HepG2 (cell line): ENCODE results near the gene BIRC7. TPM values are rescaled to one million over a fixed set of nuclear protein-coding genes. Genes with fewer than 3 reads are reported as not detected.

ENCODE experiments used
- ATAC-seq: fragments of 200-7000 bp; cut with Tn5 transposase; 3 replicates; pipeline ENCODE4 v1.9.1; 2020; ENCODE audit warnings: mild to moderate bottlenecking, moderate library complexity
- BruUV-seq: library from RNA; stranded (reverse); fragments of 400-500 nt; replicated peaks from 2 replicates; lab custom pipeline; 2021; lab: Mats Ljungman, UMichigan
- CTCF ChIA-PET: fragments of 300-600 bp; formaldehyde crosslinking; extraction: SDS; loops from one replicate; lab custom pipeline; 2021; ENCODE audit warnings: low total read pairs, inconsistent platforms, low intra/inter-chr PET ratio; lab: Yijun Ruan, JAX
- POLR2A ChIA-PET: fragments of 350-600 bp; sonication (Branson Sonifier 250); formaldehyde crosslinking; loops from one replicate; lab custom pipeline; 2020; ENCODE audit warnings: antibody characterized with exemption, inconsistent platforms; lab: Yijun Ruan, JAX
- DNase-seq: peaks from one replicate; pipeline ENCODE4 v3.0.0-alpha.2; 2015; ENCODE audit warnings: low spot score
- FAIRE-seq: peaks from 3 replicates; lab custom pipeline; 2011; peaks lifted over from hg19 to GRCh38; lab: Jason Lieb, UNC
- H2AFZ ChIP-seq: one replicate; pipeline ENCODE4 v1.6.1; 2011; ENCODE audit warnings: low read length, inconsistent platforms
- H3K27ac ChIP-seq: fragments of 300-600 bp; 3 replicates; pipeline ENCODE4 v1.8.0; 2011; ENCODE audit warnings: mixed run types, mild to moderate bottlenecking, mixed read lengths, low read length, inconsistent platforms; ENCODE audit not compliant: insufficient read depth; ENCODE audit errors: extremely low read length
- H3K27me3 ChIP-seq, 2 experiments: fragments of 200-600 bp in 1 of 2; 2 replicates in 1 of 2; 3 replicates in 1 of 2; pipeline versions ENCODE4 v1.6.0 to v1.8.0; 2011; ENCODE audit warnings: low read length in 2 of 2, mild to moderate bottlenecking in 2 of 2, moderate library complexity in 2 of 2, inconsistent platforms in 1 of 2; ENCODE audit not compliant: insufficient read depth in 2 of 2, control insufficient read depth in 1 of 2
- H3K36me3 ChIP-seq, 2 experiments: fragments of 200-600 bp in 1 of 2; replicated peaks in 1 of 2; 2 replicates in 1 of 2; 3 replicates in 1 of 2; pipeline versions ENCODE4 v1.5.1 to v1.8.0; 2011; ENCODE audit warnings: low read length in 2 of 2, inconsistent platforms in 1 of 2; ENCODE audit not compliant: insufficient read depth in 2 of 2, control insufficient read depth in 1 of 2
- H3K4me1 ChIP-seq: 2 replicates; pipeline ENCODE4 v1.5.1; 2012; ENCODE audit warnings: low read length, inconsistent platforms; ENCODE audit not compliant: insufficient read depth
- H3K4me2 ChIP-seq: 2 replicates; pipeline ENCODE4 v1.6.0; 2011; ENCODE audit warnings: low read depth, low read length, inconsistent platforms
- H3K4me3 ChIP-seq, 3 experiments: fragments of 200-600 bp in 1 of 3; sonication (generic), shearing (Covaris generic) in 1 of 3; replicated peaks in 1 of 3; 2 replicates each; pipeline ENCODE4 v1.5.1; 2011 to 2016; ENCODE audit warnings: low read length in 3 of 3, inconsistent platforms in 2 of 3, low read depth in 2 of 3, mild to moderate bottlenecking in 2 of 3, control low read depth in 1 of 3, mixed read lengths in 1 of 3; ENCODE audit not compliant: insufficient read depth in 1 of 3
- H3K79me2 ChIP-seq: one replicate; pipeline ENCODE4 v1.6.1; 2011; ENCODE audit warnings: low read length, inconsistent platforms; ENCODE audit not compliant: insufficient read depth
- H3K9ac ChIP-seq: 2 replicates; pipeline ENCODE4 v1.6.0; 2011; ENCODE audit warnings: mild to moderate bottlenecking, low read depth, low read length, inconsistent platforms; ENCODE audit not compliant: insufficient read depth
- H3K9me3 ChIP-seq: 2 replicates; pipeline ENCODE4 v1.5.1; 2012; ENCODE audit warnings: mild to moderate bottlenecking, low read length
- H4K20me1 ChIP-seq: 2 replicates; pipeline ENCODE4 v1.6.0; 2011; ENCODE audit warnings: inconsistent platforms, mild to moderate bottlenecking, low read length, moderate library complexity; ENCODE audit not compliant: insufficient read depth
- AGO1 ChIP-seq: fragments of 200-400 bp; formaldehyde crosslinking; IDR thresholded peaks from 2 replicates; pipeline ENCODE4 v1.6.1; 2017; ENCODE audit warnings: mild to moderate bottlenecking, low read depth, low read length, moderate library complexity; ENCODE audit not compliant: poor library complexity, severe bottlenecking
- CCAR2 ChIP-seq: fragments of 200-400 bp; formaldehyde crosslinking; optimal IDR thresholded peaks from 2 replicates; pipeline ENCODE3; 2018; ENCODE audit warnings: low read depth, mild to moderate bottlenecking, low read length, moderate library complexity
- IKZF1 ChIP-seq: fragments of 450-650 bp; IDR thresholded peaks from 2 replicates; pipeline ENCODE4 v1.7.1; 2016
- MTA1 ChIP-seq: sonication (generic); formaldehyde crosslinking; IDR thresholded peaks from 2 replicates; pipeline ENCODE4 v1.4.0; 2020; ENCODE audit warnings: missing genetic modification reagents, mild to moderate bottlenecking, borderline replicate concordance
- NFYC ChIP-seq: IDR thresholded peaks from 2 replicates; pipeline ENCODE4 v1.6.1; 2016; ENCODE audit warnings: missing genetic modification reagents, missing compliant biosample characterization
- TRIM24 ChIP-seq: sonication (generic); formaldehyde crosslinking; IDR thresholded peaks from 2 replicates; pipeline ENCODE4 v1.8.0; 2022; ENCODE audit warnings: mild to moderate bottlenecking, missing genetic modification reagents
- YY1 ChIP-seq: IDR thresholded peaks from 2 replicates; pipeline ENCODE4 v1.6.1; 2011; ENCODE audit warnings: low read length, low read depth, moderate library complexity, mild to moderate bottlenecking; ENCODE audit not compliant: insufficient read depth, insufficient replicate concordance
- WGBS: methylation state at CpG from one replicate; pipeline ENCODE4 v1.1.6; 2017; ENCODE audit warnings: low lambda C conversion rate; 5-methylcytosine and 5-hydroxymethylcytosine counted together
- in situ Hi-C: cut with HindIII; loops from 2 replicates; pipeline ENCODE4 v1.10.0; 2017; ENCODE audit warnings: low pct_unique_long_range_greater_than_20kb; ENCODE audit not compliant: extremely low pct_ligation_motif_present
- intact Hi-C: fragments of 100-400 bp; cut with micrococcal nuclease; formaldehyde crosslinking; loops from one replicate; pipeline ENCODE4 v1.10.0; 2022; ENCODE audit not compliant: unreplicated experiment
- polyA plus RNA-seq, 8 experiments: library from polyadenylated mRNA; depleted of rRNA in 3 of 8; stranded (reverse) in 7 of 8; unstranded in 1 of 8; fragments of >200 nt; fragmentation: Illumina TruSeq in 4 of 8; extraction: Trizol in 4 of 8; gene quantifications; 2 replicates each; pipeline versions ENCODE4 v1.2.1 to v1.2.3, GENCODE V29; 2011 to 2016; ENCODE audit warnings: low read depth in 4 of 8, missing spikeins in 1 of 8, mixed read lengths in 1 of 8; ENCODE audit not compliant: insufficient read depth in 1 of 8
- total RNA-seq, 5 experiments: library from RNA; depleted of rRNA; stranded (reverse); fragments of >200 nt; fragmentation: Illumina TruSeq; extraction: Trizol; gene quantifications; 2 replicates each; pipeline ENCODE4 v1.2.3, GENCODE V29; 2016; ENCODE audit warnings: low read depth in 1 of 5
- TF ChIP-seq, protein P1 (sequence below): sonication (generic); formaldehyde crosslinking; IDR thresholded peaks from 2 replicates; pipeline ENCODE4 v1.4.0; 2020; ENCODE audit warnings: mild to moderate bottlenecking, missing genetic modification reagents
- TF ChIP-seq, protein P2 (sequence below): sonication (generic); formaldehyde crosslinking; IDR thresholded peaks from 2 replicates; pipeline ENCODE4 v1.4.0; 2020; ENCODE audit warnings: mild to moderate bottlenecking, missing genetic modification reagents

The BIRC7 gene
- total and polyA plus RNA-seq, 2 of the 13 experiments (the other 11 are each of a cell fraction or from before 2014, with no cell fraction given): 0.27 to 5.1 TPM

DNA sequence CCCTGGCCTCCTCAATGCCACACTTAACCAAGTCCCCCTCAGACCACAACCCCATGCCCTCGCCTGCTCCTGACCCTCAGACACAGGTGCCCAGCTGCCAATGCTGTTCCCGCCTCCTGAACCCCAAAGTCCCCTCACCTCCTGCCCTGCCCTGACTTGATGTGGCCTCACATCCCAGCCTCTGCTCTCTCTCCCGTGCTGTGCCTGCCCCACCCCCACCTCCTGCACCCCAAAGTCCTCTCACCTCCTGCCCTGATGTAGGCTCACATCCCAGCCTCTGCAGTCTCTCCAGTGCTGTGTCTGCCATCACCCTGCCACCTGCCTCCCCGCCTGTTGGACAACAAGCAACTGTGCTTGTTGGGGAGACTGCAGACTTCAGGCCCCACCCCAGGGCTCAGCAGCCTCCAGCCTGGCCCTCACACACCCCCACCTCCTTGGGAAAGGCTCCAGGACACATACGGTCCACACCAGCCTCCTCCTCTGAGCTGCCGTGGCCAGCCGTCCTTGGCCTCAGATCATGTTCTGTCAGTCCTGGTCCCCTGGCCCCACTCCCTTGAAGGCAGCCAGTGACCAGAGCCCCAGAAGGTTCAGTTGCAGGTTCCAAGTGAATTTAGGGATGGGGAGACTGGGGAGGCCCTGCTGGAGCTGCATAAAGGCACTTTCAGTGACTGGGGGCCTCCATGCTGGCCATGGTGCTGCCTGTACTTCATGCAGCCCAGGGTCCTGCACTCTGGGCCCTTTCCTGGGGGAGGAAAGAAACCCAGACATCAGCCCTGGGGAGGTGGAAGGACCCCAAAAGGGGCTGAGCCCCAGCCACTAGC lies 48.2 kb upstream of the BIRC7 start (continued):
- TF ChIP-seq CCAR2 (no peak), TRIM24 (CRISPR knock-in tag) (no peak), MTA1 (CRISPR knock-in tag) (0 out of 2 replicates have a peak, but pooled peaks have one; percentile 13), IKZF1 (0 out of 2 replicates have a peak, but pooled peaks have one; percentile 54), YY1 (no peak)
- TF ChIP-seq, protein P1, sequence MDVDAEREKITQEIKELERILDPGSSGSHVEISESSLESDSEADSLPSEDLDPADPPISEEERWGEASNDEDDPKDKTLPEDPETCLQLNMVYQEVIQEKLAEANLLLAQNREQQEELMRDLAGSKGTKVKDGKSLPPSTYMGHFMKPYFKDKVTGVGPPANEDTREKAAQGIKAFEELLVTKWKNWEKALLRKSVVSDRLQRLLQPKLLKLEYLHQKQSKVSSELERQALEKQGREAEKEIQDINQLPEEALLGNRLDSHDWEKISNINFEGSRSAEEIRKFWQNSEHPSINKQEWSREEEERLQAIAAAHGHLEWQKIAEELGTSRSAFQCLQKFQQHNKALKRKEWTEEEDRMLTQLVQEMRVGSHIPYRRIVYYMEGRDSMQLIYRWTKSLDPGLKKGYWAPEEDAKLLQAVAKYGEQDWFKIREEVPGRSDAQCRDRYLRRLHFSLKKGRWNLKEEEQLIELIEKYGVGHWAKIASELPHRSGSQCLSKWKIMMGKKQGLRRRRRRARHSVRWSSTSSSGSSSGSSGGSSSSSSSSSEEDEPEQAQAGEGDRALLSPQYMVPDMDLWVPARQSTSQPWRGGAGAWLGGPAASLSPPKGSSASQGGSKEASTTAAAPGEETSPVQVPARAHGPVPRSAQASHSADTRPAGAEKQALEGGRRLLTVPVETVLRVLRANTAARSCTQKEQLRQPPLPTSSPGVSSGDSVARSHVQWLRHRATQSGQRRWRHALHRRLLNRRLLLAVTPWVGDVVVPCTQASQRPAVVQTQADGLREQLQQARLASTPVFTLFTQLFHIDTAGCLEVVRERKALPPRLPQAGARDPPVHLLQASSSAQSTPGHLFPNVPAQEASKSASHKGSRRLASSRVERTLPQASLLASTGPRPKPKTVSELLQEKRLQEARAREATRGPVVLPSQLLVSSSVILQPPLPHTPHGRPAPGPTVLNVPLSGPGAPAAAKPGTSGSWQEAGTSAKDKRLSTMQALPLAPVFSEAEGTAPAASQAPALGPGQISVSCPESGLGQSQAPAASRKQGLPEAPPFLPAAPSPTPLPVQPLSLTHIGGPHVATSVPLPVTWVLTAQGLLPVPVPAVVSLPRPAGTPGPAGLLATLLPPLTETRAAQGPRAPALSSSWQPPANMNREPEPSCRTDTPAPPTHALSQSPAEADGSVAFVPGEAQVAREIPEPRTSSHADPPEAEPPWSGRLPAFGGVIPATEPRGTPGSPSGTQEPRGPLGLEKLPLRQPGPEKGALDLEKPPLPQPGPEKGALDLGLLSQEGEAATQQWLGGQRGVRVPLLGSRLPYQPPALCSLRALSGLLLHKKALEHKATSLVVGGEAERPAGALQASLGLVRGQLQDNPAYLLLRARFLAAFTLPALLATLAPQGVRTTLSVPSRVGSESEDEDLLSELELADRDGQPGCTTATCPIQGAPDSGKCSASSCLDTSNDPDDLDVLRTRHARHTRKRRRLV (CRISPR knock-in tag): no peak

DNA sequence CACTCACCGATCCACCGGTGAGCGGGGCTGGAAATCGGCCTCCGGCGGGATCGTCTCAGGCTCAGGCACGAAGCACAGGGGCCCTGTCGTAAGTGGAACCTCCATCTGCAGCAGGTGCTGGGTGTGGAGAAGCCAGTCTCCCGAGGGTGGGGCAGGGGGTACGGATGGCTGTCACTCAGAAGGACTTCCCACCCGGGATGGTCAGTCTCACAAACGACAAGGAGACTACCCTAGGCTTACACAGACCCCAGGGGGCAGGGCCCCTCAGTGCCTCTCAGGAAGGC lies 47.6 kb upstream of the BIRC7 start:
- WGBS: 52% methylated on average over 11 of the region's 13 CpGs
- no TSS peak for BruUV-seq
- ChIA-PET CTCF (no interaction called here), POLR2A (no interaction called here)
- ATAC-seq (no peak), DNase-seq (no peak), FAIRE-seq (no peak)
- no peak overlapping the region for H2AFZ ChIP-seq
- no peaks in the 10 kb centered on the region for H3K36me3 ChIP-seq
- intact Hi-C loops (no loop called here), in situ Hi-C loops (no loop called here)
- peaks cover 1% of the 10 kb centered on the region; the same call in 1 of the 2 replicates for H4K20me1 ChIP-seq
- no peaks in the 10 kb centered on the region for H3K79me2 ChIP-seq
- no peak overlapping the region for H3K9ac ChIP-seq
- no peak overlapping the region for H3K27ac ChIP-seq
- no peaks in the 10 kb centered on the region for H3K4me1 ChIP-seq
- H3K4me3 ChIP-seq: no peak overlapping the region
- H3K4me2 ChIP-seq: no peak overlapping the region
- peaks cover 0 to 2% of the 10 kb centered on the region in 2 experiments; a peak in 1 of 5 replicates for H3K27me3 ChIP-seq
- no peaks in the 10 kb centered on the region for H3K9me3 ChIP-seq
- no peak for TF ChIP-seq AGO1
- no peak for TF ChIP-seq NFYC (CRISPR knock-in tag)
- TF ChIP-seq, protein P2, sequence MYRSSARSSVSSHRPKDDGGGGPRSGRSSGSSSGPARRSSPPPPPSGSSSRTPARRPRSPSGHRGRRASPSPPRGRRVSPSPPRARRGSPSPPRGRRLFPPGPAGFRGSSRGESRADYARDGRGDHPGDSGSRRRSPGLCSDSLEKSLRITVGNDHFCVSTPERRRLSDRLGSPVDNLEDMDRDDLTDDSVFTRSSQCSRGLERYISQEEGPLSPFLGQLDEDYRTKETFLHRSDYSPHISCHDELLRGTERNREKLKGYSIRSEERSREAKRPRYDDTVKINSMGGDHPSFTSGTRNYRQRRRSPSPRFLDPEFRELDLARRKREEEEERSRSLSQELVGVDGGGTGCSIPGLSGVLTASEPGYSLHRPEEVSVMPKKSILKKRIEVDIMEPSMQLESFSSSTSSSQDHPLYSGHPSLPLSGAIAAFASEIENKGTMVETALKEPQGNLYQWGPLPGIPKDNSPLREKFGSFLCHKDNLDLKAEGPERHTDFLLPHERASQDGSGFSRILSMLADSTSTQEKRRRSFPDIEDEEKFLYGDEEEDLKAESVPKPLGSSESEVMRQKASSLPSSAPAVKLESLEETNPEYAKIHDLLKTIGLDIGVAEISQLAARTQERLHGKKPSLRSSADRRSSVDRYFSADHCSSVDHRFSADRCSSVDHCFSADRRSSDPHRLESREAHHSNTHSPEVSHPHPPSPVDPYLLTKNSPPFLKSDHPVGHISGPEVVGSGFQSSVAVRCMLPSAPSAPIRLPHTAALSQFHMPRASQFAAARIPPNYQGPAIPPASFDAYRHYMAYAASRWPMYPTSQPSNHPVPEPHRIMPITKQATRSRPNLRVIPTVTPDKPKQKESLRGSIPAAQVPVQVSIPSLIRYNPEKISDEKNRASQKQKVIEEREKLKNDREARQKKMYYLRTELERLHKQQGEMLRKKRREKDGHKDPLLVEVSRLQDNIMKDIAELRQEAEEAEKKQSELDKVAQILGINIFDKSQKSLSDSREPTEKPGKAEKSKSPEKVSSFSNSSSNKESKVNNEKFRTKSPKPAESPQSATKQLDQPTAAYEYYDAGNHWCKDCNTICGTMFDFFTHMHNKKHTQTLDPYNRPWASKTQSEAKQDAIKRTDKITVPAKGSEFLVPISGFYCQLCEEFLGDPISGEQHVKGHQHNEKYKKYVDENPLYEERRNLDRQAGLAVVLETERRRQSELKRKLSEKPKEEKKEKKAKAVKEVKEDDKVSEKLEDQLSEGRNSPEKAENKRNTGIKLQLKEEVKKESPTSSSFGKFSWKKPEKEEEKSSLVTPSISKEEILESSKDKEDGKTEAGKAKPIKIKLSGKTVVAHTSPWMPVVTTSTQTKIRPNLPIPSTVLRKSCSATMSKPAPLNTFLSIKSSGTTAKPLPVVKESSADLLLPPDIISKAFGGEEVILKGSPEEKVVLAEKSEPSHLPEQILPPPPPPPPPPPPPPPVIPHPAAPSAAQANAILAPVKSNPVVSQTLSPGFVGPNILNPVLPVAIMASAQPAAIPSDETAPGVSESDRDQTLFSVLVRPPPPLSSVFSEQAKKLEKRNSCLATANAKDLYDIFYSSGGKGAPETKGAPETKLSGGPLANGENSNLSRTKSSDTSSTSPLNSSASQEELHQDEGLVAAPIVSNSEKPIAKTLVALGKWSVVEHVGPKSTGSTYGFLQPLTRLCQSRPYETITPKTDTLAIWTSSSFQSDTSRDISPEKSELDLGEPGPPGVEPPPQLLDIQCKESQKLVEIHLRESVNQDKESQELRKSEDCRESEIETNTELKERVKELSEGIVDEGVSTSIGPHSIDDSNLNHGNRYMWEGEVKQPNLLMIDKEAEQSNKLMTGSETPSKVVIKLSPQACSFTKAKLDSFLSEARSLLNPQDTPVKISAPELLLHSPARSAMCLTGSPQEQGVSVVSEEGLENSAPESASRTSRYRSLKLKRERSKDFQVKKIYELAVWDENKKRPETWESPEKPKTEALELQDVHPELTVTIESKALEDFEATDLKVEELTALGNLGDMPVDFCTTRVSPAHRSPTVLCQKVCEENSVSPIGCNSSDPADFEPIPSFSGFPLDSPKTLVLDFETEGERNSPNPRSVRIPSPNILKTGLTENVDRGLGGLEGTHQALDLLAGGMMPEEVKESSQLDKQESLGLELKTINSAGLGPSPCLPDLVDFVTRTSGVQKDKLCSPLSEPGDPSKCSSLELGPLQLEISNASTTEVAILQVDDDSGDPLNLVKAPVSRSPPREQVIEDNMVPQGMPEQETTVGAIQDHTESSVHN (CRISPR knock-in tag): no peak
